ENCODE measurements around the gene JPH4.

GRCh38 chr14:23563473-23564180 is 15.0 kb downstream of the JPH4 start:
- TF ChIP-seq USF2 (CRISPR knock-in tag; IDR thresholded peaks at IDR 0.05) (no peak), NR3C1 (CRISPR knock-in tag; conservative IDR thresholded peaks at IDR 0.05; ENCODE audit: low read depth) (no peak), CTCF (IDR thresholded peaks at IDR 0.05) (no peak), ATF3 (CRISPR knock-in tag; conservative IDR thresholded peaks at IDR 0.05) (no peak), PREB (CRISPR knock-in tag; IDR thresholded peaks at IDR 0.05; ENCODE audit: borderline replicate concordance) (no peak), CDX4 (CRISPR knock-in tag; IDR thresholded peaks at IDR 0.05; ENCODE audit: borderline replicate concordance) (no peak), PRDM15 (CRISPR knock-in tag; IDR thresholded peaks at IDR 0.05) (no peak), JUN (CRISPR knock-in tag; IDR thresholded peaks at IDR 0.05) (no peak), TCF7 (CRISPR knock-in tag; IDR thresholded peaks at IDR 0.05; ENCODE audit: low read depth) (no peak), ATF2 (CRISPR knock-in tag; IDR thresholded peaks at IDR 0.05; ENCODE audit: borderline replicate concordance, low read depth) (no peak)

All from WTC11 (cell line).